GM19351 (cell line): ENCODE results near the gene SPP2.

Experiments
- ATAC-seq: cut with Tn5 transposase; IDR thresholded peaks from one replicate; pipeline ENCODE4 v1.9.1; 2021; ENCODE audit warnings: mild to moderate bottlenecking, moderate library complexity; ENCODE audit not compliant: unreplicated experiment

The SPP2 gene

DNA sequence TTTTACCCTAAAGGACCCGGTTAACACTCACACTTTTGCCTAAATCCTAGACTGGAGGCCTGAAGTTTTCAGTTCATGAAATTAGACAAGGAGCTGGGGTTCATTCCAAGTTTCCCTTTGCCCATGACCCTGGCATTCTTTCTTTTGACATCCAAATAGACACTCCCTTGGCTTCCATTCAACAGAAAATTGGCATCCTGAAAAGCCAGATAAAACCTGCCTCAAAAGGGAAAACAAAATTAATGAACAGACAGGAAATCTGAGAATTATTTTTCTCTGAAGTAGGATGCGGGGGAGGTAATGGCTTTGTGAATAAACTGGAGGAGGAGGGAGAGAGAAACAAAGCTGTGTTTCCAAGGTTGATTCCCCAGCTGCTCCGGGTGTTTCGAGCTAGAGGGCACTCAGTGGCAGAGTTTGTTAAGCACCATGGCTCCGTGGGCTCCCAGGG lies 41.0 kb downstream of the SPP2 start:
- no peak for ATAC-seq

DNA sequence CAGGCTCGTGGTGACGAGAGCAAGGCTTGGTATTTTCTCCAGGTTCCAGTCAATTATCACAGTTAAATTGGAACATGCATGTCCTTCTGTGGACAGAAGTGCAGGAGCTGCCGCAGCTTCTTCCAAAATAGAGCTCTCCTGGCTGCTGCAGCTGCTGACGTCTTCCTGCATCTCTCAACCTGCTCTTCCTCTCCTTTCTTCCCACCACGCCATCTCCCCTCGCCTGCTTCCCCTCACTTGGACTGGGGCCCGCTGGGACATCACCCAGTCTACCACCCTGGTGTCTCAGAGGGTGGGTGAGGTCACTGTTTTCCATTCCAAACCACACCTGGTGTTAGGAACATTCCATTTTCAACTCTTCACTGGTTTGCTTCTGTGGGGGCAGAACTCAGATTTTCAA lies 41.4 kb downstream of the SPP2 start:
- ATAC-seq: no peak

DNA sequence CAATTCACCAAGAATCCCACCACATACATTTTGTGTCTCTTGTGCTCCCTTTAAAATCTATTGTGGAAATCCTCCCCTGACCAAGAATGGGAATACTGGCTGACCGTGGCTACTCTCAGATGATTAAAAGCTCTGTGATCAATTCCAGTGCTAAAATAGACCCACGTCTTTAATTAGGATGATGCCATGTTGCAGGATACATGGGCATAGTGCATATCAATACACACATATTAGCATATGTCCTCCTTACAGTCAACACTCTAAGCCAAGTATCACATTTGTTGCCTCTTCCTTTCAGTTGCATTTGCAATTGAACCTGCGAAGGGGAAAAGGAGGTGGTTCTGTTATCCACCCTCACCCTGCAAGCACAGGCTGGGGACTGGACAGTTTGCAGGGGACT lies 41.8 kb downstream of the SPP2 start:
- no peak for ATAC-seq

DNA sequence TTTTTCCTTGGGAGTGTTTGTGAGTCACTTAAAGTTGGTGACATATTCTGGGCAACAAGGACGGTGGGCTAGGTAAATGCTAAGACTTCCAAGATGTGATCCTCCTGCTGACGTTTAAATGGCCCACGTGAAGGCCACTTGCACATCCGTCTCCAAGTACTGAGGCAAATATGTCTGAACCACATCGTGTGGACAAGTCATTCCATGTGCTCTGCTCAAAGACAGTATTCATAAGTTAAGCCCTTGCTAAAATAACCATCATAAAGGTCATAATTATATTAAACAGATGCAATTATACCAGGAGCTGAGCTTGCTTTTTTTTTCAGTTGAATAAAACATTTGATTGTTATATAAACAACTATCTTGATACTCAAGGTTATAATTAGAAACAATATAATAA lies 44.8 kb downstream of the SPP2 start:
- no peak for ATAC-seq

DNA sequence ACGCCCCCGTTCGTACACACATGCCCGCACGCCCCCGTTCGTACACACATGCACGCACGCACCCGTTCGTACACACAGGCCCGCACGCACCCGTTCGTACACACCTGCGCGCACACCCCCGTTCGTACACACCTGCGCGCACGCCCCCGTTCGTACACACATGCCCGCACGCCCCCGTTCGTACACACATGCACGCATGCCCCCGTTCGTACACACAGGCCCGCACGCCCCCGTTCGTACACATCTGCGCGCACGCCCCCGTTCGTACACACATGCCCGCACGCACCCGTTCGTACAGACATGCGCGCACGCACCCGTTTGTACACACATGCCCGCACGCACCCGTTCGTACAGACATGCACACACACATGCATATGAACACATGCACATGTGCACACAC lies 45.7 kb downstream of the SPP2 start:
- ATAC-seq: no peak

DNA sequence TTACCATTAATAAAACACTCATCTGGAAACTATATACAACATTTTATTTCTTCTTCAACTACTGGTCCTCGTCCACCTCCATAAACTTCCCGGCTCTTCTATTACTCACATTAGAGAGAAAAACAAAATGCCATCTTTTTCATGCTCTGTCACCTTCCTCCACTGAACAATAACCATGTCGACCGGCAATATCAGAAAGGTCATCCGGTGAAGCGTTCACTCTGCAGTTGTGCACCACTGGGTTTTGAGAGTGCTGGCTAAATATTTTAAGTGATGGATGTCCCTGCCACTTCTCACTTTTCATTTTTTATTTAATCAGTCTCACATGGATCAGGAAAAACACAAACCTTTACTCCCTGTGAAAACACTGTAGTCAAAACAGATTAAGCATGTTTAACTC lies 48.2 kb downstream of the SPP2 start:
- no peak for ATAC-seq

DNA sequence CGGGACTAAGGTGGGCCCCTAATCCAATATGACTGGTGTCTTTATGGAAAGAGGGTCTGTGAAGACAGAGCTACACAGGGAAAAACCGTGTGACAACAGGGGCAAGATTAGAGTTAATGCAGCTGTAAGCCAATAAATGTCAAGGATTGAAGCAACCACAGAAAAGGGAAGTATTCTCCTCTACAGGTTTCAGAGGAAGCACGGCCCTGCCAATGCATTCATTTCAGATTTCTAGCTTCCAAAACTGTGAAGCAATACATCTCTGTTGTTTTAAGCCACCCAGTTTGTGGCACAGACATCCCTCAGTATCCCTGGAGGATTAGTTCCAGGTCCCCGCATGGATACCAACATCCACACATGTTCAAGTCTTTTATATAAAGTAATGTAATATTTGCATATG lies 48.8 kb downstream of the SPP2 start:
- peak; percentile 79 for ATAC-seq

DNA sequence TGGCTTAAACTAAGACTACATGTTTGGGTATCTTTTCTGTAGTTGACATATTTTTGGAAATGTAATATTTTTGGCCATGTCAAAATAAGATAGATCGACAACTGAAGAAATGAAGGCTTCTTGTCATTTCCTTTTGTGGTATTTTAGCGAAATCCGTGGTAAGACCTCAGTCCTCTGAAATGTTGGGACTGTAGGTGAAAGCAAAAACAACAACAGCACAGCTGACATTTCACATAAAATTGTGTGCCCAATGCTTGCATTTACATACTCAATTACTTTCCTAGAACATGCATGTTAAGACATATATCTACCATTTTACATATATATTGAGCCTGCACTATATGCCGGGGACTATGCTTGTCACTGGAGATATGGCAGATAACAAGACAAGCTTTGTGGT lies 50.2 kb downstream of the SPP2 start:
- ATAC-seq: no peak

DNA sequence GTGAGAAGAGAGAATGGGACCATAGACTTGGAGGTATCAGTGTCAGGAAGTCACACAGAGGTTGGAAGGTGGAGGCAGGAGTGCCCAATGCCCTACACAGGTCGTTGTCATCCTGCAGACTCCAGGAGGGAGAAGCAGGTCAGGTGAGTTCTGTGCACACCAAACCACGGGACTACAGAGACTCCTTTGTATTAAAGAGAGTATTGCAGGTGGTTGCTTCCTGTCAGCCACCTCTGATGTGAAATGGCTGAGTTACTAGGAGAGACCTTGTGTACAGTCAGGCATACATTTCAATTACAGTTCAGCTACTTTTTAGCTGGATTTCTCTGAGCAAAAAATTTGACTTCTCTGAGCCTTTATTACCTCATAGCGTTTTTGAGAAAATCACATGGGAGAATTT lies 51.6 kb downstream of the SPP2 start:
- ATAC-seq: no peak

DNA sequence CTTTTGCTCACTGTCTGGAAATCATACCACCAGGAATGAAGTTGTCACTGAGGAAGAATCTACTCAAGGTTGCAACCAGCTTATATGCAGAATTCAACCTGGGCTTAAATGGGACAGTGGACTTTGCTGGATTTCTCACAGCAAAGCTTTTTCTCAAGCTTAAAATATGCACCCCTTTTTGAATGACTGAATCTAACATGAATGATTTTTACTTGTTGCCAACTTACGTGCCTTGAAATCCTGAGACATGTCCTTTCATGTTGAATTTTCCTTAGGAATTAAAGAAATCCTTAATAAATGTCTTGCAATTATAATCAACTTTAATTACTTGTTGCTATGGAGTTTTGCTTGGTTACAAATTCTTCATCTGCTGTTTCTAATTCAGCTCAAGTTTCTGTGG lies 57.4 kb downstream of the SPP2 start:
- ATAC-seq: no peak

DNA sequence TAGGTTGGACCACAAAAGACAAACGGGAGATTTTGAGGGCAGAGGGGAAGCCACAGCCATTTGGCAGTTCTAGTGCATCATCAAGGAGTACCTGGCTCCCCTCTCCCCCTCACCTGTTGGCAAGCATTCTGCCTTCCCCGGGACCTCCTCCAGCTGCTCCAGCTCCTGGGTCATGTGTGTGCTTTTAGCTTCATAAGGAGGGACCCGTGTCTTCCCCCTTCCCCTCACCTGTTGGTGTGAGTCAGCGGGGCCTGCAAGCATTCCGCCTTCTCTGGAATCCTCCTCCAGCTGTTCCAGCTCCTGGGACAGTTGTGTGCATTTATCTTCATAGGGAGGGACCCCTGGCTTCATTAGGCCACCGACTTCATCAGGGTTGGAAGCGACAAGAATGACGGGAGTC lies 58.8 kb downstream of the SPP2 start:
- ATAC-seq: no peak

DNA sequence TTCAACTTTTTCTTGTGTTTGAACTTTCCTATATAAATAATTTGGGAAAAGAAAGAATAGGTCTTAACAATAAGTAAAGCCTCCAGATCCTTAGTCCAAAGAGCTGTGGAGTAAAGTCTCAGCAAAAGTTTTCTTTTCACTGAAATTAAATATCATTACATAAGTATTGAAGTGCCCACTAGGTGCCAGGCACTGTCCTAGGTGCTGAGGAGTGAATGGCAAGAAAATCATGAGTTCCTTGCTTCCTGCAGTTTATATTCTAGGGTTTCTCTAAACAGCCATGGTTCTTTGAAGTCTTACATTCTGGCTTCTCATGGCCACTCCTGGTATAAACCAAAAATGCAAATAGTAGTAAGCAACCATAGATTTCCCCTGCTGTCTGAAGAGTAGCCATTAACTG lies 59.7 kb downstream of the SPP2 start:
- ATAC-seq: no peak

DNA sequence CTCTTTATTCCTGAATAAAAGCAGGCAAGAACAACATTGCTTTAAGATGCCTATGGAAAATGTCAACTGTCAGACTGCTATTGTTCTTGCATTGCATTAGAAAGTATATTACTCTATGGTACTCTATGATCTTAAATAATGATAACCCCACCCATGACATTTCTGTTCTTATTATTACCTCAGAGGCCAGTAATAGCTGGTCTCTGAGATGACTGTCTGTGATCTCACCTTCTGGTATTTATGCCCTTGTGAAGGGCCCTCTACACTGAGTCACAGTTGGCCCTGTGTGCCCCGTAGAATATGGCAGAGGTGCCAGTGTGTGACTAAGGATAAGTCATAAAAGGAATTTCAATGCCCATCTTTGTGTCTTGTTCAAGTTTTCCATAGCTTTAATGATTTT lies 61.0 kb downstream of the SPP2 start:
- no peak for ATAC-seq

DNA sequence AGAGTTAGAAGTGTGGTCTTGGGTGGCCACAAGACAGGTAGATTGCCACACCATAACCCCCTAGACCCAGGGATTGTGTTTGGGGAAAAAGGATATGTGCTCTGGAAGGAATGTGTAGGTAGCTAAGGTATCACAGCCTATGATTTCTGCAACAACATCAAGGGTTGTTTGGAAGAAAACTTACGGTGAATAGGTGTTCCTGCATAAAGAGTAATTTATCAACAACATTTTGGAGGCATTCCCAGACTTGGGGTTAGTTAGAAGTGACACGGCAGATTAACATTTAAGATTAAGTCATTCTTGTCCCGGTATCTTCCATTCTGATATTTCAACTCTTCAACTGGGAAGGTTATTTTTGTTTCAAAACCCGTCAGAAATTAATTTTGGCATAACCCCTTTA lies 65.5 kb downstream of the SPP2 start:
- ATAC-seq: no peak

DNA sequence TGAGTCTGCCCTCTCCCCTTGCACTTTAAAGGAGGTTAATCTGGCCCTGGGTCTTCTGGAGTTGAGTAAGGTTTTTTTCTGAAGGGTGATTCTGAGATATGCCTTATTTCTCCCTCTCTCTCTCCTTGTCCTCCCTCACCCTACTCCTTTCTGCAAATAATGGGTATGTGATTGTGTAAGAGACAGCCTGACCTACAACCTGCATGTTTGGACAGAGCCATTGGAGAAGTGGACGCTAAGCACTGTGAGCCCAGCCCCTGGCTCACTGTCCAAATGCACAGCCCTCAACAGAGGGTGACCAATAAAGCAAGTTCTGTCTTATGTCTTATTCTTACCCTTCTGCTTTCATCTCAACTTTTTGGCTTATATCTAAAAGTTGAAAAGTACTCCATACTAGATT lies 71.5 kb downstream of the SPP2 start:
- no peak for ATAC-seq

DNA sequence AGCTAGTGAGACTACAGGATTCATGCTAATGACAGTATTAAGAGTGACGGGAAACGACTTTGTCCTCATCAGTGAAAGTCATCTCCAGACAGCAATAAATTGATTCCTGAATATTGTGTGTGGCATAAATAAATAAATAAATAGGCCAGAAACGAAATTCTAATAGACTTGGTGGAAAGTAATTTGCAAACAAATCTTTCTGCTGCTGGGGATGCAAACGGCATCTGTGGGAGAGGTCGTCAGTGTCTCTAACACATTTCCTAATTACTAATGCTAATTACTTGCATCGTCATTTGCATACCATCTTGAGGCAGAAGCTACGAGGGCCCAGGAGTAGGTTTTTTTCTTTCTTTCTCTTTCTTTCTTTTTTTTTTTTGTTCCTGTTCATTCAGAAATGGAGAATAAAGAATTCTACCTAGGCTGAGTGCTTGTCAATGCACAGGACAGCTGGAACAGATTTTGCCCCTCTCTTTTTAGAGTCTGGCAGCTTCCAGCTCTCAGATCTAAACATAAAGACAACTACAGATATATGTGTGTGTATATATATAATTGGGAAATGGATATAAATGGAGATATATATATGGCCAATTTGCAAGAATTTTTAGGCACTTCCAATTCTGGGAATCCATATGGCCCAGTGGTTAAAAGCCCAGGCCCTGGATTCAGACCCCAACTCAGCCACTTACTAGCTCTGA lies 75.1 kb downstream of the SPP2 start:
- ATAC-seq: no peak

DNA sequence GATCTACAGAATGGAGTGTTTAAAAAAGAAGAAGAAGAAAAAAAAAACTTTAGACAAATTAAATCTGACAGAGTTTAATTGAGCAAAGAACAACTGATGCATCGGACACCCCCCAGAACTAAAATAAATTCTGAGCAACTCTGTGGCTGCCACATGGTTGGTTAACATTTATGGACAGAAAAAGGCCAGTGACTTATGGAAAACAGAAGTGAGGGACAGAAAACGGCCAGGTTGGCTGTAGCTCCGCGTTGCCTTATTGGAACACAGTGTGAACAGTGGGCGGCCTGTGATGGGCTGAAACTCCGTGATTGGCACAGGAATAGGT lies 75.6 kb downstream of the SPP2 start:
- no peak for ATAC-seq
